GM19240 (cell line): ENCODE data around the gene PIP4K2C.
"Not testable (repeated sequence)": the region's sequence is repeated elsewhere in the genome, so short reads cannot be mapped to it uniquely, and the experiment has no call there.

Source experiments
- DNase-seq: peaks from one replicate; pipeline ENCODE4 v3.0.0; 2011; ENCODE audit warnings: low spot score; ENCODE audit not compliant: insufficient read length

The PIP4K2C gene

GRCh38 chr12:57609101-57609780 lies 18.2 kb downstream of the PIP4K2C start:
- no peak for DNase-seq

GRCh38 chr12:57609781-57610553 lies 19.0 kb downstream of the PIP4K2C start:
- no peak for DNase-seq

DNA sequence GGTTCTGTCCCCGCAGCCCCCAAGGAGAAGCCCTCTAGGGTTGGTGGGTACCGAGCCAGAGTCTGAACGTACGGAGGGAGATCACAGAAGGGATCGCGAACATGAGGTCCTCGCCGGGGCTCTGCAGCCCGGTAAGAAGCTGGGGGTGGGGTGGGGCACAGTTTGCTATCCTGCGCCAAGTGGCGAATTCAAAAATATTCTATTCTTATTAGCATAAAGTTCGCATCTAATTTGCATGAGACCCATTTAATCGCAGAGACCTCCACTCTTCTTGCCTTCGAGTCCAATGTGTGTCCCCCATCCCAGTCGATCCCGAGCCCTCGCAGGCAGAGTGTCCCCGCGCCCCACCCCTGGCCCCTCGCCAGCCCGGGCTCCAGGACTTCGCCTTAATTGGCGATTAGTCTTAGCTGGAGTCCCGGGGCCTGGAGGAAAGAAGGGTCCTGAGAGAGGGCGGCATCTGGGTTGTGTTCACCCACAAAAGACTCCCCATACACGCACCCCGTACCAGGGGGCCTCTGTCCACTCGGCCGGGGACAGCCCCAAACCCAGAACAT lies 19.6 kb downstream of the PIP4K2C start:
- no peak for DNase-seq

DNA sequence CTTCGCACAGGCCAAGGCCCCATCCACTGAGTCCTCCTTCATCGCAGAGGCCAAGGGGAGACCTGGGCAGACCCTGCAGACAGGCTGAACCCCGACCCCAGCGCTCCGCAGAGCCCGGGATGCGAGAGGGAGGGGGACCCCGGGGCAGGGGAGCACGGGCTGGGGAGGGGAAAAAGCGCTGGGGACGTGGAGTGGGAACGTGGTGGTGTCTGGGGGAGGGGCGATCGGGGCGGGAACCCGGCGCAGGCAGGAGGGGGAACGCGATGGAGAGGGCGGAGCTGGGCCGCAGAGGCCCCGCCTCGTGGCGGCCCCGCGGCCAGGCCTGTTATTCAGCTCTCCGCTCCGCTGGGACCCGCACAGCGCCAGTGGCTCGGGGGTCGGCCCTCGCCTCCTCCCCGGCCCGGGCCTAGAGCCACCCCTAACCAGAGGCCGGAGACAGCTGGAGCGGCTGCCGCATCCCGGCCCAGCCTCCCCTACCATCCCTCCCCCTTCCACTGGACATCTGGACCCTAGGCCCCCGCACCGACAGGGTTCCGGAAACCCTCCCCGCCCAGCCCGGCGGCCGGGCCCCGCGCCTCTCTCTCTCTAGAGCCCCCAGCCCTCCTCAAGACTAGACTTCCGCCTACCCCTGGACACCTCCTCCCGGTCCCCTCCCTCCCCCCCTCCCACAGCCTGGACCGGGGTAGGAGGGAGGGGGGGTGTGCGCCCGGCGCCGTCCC lies 20.3 kb downstream of the PIP4K2C start, which contains the start of gene ARHGEF25:
Gene ARHGEF25 (plus strand): TSS at position 328 of the 719 bp plus-strand sequence. CDS start 460 bp downstream, outside the sequence.
- DNase-seq: no peak

DNA sequence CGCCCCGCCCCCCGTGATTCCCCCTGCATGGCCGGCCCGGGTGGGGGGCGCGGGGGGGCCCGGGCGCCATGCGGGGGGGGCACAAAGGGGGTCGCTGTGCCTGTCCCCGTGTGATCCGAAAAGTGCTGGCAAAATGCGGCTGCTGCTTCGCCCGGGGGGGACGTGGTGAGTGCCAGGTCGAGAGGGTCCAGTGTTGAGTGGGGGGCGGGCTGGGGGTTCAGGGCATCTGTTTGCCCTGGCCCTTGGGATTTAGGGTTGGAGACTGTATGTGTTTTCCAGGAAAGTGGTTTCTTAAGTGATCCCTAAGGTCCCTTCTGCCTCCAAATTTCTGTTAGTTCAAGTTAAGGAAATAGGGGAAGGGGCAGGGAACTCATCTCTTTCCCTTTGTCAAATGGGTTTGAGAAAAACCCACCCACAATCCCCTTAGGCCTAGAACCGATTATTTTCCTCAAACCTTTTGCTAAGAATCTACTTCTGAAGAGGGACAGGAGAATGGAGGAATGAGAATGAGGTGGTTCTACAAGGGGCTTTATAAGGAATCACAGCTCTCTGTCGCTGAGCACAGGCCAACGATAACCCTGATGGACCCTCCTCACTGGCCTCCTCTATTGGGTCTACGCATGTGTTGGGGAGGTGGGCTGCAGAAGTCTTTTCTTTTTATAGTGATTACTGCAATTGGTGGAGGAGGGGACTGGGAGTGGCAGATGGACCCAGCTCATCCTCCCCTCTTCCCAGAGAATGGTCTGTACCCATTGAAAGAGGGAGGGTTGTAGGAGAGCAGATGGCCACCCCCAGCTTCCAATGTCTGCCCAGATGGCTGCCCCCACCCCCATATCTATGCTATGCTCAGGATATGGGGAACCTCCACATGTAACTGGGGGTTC lies 21.1 kb downstream of the PIP4K2C start:
- DNase-seq: no peak

DNA sequence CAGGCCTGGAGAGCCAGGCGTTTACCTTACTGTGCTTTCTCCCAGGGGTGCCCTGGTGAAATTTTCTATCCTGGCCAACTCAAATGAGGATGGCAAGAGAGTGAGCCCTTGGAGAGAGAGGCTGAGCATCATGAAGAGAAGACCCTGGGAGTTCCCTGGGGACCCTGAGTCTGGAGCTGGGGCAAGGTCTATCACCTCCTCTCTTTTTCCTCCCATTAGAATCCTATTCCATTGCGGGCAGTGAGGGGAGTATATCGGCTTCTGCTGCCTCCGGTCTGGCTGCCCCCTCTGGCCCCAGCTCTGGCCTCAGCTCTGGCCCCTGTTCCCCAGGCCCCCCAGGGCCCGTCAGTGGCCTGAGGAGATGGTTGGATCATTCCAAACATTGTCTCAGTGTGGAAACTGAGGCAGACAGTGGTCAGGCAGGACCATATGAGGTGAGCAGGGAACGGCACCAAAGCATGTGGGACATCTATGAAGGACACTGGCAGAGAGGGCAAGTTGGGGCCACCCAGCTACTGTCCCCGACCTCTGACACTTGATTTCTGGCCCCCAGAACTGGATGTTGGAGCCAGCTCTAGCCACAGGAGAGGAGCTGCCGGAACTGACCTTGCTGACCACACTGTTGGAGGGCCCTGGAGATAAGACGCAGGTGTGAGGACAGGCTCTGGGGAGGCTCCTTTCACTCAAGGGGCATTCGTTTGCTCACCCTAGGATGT lies 21.9 kb downstream of the PIP4K2C start:
- DNase-seq: no peak

- no peak for DNase-seq
Measured at GRCh38 chr12:57613427-57614109, 22.6 kb downstream of the PIP4K2C start.

GRCh38 chr12:57614178-57614947 lies 23.4 kb downstream of the PIP4K2C start:
- peak; percentile 68 for DNase-seq

- no peak for DNase-seq
Measured at GRCh38 chr12:57614948-57615500, 24.0 kb downstream of the PIP4K2C start.

GRCh38 chr12:57615637-57616036 lies 24.6 kb downstream of the PIP4K2C start:
- no peak for DNase-seq

- DNase-seq: no peak
Measured at GRCh38 chr12:57616383-57617101, 25.6 kb downstream of the PIP4K2C start.

DNA sequence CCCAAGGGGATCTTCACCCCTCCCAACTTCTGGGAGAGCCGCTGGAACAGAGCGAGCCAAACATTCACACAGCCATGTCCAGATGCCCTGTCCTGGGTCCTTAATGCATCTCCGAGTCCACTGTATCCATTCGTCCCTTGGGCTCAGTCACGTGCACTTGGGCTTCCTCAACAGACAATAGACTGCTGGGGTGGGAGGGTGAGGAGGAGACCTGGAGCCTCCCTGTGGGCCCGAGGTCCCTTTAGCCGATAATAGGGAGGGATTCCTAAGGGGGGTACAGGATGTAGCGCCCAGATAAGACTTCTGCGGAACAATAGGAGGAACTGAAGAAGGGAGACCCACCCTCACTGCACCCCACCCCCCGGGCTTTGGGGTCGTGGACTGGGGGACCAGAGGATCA lies 26.9 kb downstream of the PIP4K2C start:
- no peak for DNase-seq

- not testable (repeated sequence) for DNase-seq
Measured at GRCh38 chr12:57618431-57618830, 27.4 kb downstream of the PIP4K2C start.

DNA sequence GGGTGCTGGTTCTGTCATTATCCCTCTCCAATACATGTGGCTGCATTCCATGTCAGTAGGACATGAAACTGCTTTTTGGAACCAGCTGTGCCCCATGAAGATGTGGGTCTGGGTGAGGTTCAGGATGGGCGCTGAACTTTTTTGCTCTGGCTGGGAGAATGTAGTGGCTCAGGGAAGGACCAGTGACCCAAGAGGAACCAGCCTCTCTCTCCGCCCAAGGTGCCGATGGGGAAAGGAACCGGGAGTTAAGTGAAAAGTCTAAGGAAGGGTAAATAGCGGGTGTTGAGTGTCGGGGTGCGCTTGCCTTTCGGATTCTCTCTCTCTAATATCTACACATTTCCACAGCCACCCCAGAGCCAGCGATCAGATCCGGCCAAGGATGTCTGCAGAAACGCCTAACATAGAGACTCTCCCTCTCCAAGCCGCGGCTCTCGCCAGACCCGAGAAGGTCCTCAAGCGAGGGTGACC lies 28.0 kb downstream of the PIP4K2C start:
- no peak for DNase-seq

DNA sequence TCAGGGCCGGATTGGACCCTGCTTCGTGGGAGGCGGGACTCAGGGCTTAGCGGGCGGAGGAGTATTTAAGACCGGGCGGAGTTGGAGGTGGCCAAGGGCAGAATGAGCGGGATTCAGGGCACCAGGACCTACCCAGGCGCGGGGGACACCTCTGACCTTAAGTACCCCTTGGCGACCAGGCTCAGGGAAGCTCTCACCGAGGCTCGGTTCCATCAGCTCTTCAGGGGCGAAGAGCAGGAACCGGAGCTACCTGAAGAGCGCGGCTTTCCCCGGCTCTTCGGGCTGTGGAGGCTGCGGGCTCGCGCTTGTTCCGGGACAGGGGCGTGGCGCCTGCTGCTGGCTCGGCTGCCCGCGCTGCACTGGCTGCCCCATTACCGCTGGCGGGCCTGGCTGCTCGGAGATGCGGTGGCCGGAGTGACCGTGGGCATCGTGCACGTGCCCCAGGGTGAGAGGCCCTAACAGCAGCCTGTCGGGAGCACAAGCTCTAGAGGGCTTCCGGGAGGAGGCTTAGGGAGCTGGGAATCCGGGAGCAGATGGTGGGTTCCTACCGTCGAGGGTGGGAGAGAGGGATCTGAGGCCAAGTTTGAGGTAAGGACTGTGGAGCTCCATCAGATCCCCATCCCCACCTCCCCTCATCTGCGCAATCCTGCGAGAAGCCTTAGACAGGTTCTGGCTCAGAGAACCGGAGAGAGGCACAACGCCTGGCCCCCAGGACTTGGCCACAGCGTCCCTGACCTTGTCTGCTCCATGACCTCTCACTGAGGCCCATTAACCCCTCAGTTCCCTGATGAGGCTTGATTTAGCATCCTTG lies 28.6 kb downstream of the PIP4K2C start:
- no peak for DNase-seq

DNA sequence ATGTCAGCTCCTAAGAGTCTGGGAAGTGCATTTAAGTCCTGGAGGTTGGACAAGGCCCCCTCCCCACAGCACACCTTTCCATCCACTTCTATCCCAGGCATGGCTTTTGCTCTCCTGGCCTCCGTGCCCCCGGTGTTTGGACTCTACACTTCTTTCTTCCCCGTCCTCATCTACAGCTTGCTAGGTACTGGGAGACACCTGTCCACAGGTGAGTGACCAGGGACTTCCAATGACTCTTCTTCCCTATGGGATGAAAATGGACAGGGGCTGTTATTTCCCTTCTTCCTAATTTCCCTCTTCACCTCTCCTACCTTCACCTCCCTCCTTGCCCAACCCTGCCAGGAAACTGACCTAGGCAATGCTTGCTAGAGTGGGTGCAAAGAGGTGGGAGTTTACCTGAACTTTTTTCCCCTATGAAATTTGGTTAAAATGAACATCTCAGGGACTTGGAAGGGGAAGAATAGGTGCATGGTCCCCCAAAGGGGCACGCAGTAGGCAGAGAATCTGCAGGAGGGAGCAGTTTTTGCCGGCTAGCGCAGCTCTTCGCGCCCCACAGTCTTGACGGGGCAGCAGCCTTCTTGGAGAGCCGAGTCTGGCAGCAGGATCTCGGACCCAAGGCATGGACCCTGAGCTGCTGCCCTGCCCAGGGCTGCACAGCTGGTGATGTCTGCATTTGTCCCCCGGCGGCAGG lies 29.4 kb downstream of the PIP4K2C start:
- no peak for DNase-seq
